GM12892 (cell line): ENCODE measurements around the gene TPRKB. TPM values are rescaled to one million over a fixed set of nuclear protein-coding genes. Genes with fewer than 3 reads are reported as not detected.
"Not testable (repeated sequence)": the region's sequence is repeated elsewhere in the genome, so short reads cannot be mapped to it uniquely, and the experiment has no call there.

Experiments
- DNase-seq: peaks from one replicate; pipeline ENCODE4 v3.0.0; 2011; ENCODE audit not compliant: insufficient read length
- FAIRE-seq: peaks from 2 replicates; lab custom pipeline; 2011; peaks lifted over from hg19 to GRCh38; lab: Jason Lieb, UNC
- POLR2A ChIP-seq: IDR thresholded peaks from 2 replicates; pipeline ENCODE4 v1.6.1; 2011; ENCODE audit warnings: low read depth, low read length, control low read depth
- POLR2AphosphoS5 ChIP-seq: IDR thresholded peaks from 2 replicates; pipeline ENCODE4 v1.6.1; 2011; ENCODE audit warnings: low read depth, low read length, control low read depth
- TAF1 ChIP-seq: IDR thresholded peaks from 2 replicates; pipeline ENCODE4 v1.6.1; 2011; ENCODE audit warnings: low read depth, mild to moderate bottlenecking, control low read depth, low read length, borderline replicate concordance
- polyA plus RNA-seq: library from polyadenylated mRNA; unstranded; fragments of >200 nt; gene quantifications from one replicate; pipeline ENCODE4 v1.2.1, GENCODE V29; 2012; ENCODE audit warnings: missing spikeins, inconsistent platforms; ENCODE audit not compliant: missing spikeins

The TPRKB gene
- polyA plus RNA-seq: 59.0 TPM

- FAIRE-seq (peak; percentile 94), DNase-seq (peak; percentile 96)
- peak; percentile 86 for TF ChIP-seq POLR2A
- TF ChIP-seq TAF1: peak; percentile 58
- peak; percentile 88 for TF ChIP-seq POLR2AphosphoS5
These were observed at the start of gene TPRKB for GRCh38 chr2:73736855-73737779. Gene TPRKB, minus strand, starts transcription at chr2:73737345. Its CDS starts 2,776 bp downstream, at chr2:73734569.

GRCh38 chr2:73783883-73784282 is 46.7 kb upstream of the TPRKB start, which contains the start of gene C2orf78:
Gene C2orf78, plus strand, starts transcription at chr2:73784183. Its CDS starts 127 bp downstream, at chr2:73784310.
- not testable (repeated sequence) for DNase-seq, FAIRE-seq

- not testable (repeated sequence) for DNase-seq, FAIRE-seq
These were observed 46.3 kb upstream of the TPRKB start for GRCh38 chr2:73783402-73783801.

- FAIRE-seq (no peak), DNase-seq (no peak)
- TF ChIP-seq POLR2A: no peak
- no peak for TF ChIP-seq POLR2AphosphoS5
- TF ChIP-seq TAF1: no peak
These were observed 43.1 kb upstream of the TPRKB start for GRCh38 chr2:73780237-73780582.

GRCh38 chr2:73779467-73780236 is 42.5 kb upstream of the TPRKB start, which contains the start of gene DUSP11:
Gene DUSP11, minus strand, starts transcription at chr2:73780103. Its CDS starts 129 bp downstream, at chr2:73779974.
- peak; percentile 80 for TF ChIP-seq POLR2A
- TF ChIP-seq TAF1: 0 out of 2 replicates have a peak, but pooled peaks have one; percentile 35
- peak; percentile 82 for TF ChIP-seq POLR2AphosphoS5
- DNase-seq (peak; percentile 76), FAIRE-seq (peak; percentile 99)

- not testable (repeated sequence) for FAIRE-seq, DNase-seq
These were observed 41.8 kb upstream of the TPRKB start for GRCh38 chr2:73778867-73779466.

- FAIRE-seq (no peak), DNase-seq (no peak)
- TF ChIP-seq POLR2A (no peak), TAF1 (no peak), POLR2AphosphoS5 (no peak)
These were observed 39.8 kb upstream of the TPRKB start for GRCh38 chr2:73776869-73777519.

GRCh38 chr2:73776381-73776780 is 39.2 kb upstream of the TPRKB start:
- no peak for DNase-seq
- TF ChIP-seq POLR2A: no peak
- no peak for TF ChIP-seq TAF1
- TF ChIP-seq POLR2AphosphoS5: no peak
- no peak for FAIRE-seq

GRCh38 chr2:73772819-73773218 is 35.7 kb upstream of the TPRKB start:
- no peak for FAIRE-seq
- no peak for TF ChIP-seq POLR2A
- no peak for TF ChIP-seq POLR2AphosphoS5
- no peak for TF ChIP-seq TAF1
- DNase-seq: no peak

GRCh38 chr2:73770725-73771124 is 33.6 kb upstream of the TPRKB start:
- TF ChIP-seq POLR2AphosphoS5: no peak
- no peak for TF ChIP-seq TAF1
- no peak for TF ChIP-seq POLR2A
- no peak for DNase-seq
- FAIRE-seq: peak; percentile 30

- DNase-seq (no peak), FAIRE-seq (no peak)
- TF ChIP-seq POLR2A: no peak
- TF ChIP-seq POLR2AphosphoS5: no peak
- TF ChIP-seq TAF1: no peak
These were observed 29.8 kb upstream of the TPRKB start for GRCh38 chr2:73766994-73767393.

- no peak for TF ChIP-seq POLR2A
- TF ChIP-seq TAF1: no peak
- TF ChIP-seq POLR2AphosphoS5: no peak
- FAIRE-seq (no peak), DNase-seq (no peak)
These were observed 29.2 kb upstream of the TPRKB start for GRCh38 chr2:73766349-73766748.
